Neural crest cell (in vitro differentiated cells): ENCODE data around the gene CLEC10A. TPM values are rescaled to one million over a fixed set of nuclear protein-coding genes. Genes with fewer than 3 reads are reported as not detected.
"Not testable (repeated sequence)": the region's sequence is repeated elsewhere in the genome, so short reads cannot be mapped to it uniquely, and the experiment has no call there.

Experiments used
- DNase-seq: peaks from one replicate; pipeline ENCODE4 v3.0.0; 2021; ENCODE audit warnings: low read depth, mixed read lengths, low spot score
- H3K27ac Mint-ChIP-seq: one replicate; pipeline ENCODE4 v1.8.0; 2021; ENCODE audit warnings: mild to moderate bottlenecking, mixed read lengths; ENCODE audit not compliant: unreplicated experiment
- H3K27me3 Mint-ChIP-seq: 2 replicates; pipeline ENCODE4 v1.8.0; 2021; ENCODE audit warnings: low read depth, mild to moderate bottlenecking, mixed read lengths
- H3K36me3 Mint-ChIP-seq: 2 replicates; pipeline ENCODE4 v1.8.0; 2021; ENCODE audit warnings: low read depth, mild to moderate bottlenecking, mixed read lengths
- H3K4me1 Mint-ChIP-seq: 2 replicates; pipeline ENCODE4 v1.8.0; 2021; ENCODE audit warnings: mixed read lengths
- H3K4me3 Mint-ChIP-seq: one replicate; pipeline ENCODE4 v1.8.0; 2021; ENCODE audit warnings: mild to moderate bottlenecking, mixed read lengths
- H3K9me3 Mint-ChIP-seq: 2 replicates; pipeline ENCODE4 v1.8.0; 2021; ENCODE audit warnings: mixed read lengths
- total RNA-seq: library from RNA; stranded (reverse); gene quantifications from 2 replicates; pipeline ENCODE4 v1.2.1, GENCODE V29; 2021
- TF ChIP-seq, protein P1 (sequence below): fragments of 200-600 bp; sonication (generic); conservative IDR thresholded peaks from 2 replicates; pipeline ENCODE4 v1.5.0; 2021; ENCODE audit warnings: antibody characterized with exemption, mild to moderate bottlenecking

CLEC10A gene
- total RNA-seq, 1 donor from 2014 or later: not detected

GRCh38 chr17:7123844-7124243 is 43.8 kb upstream of the CLEC10A start:
- H3K4me1 Mint-ChIP-seq: no peaks in the 10 kb centered on the region
- no peaks in the 10 kb centered on the region for H3K9me3 Mint-ChIP-seq
- peaks cover 10% of the 10 kb centered on the region for H3K27me3 Mint-ChIP-seq
- no peak overlapping the region for H3K27ac Mint-ChIP-seq
- DNase-seq: no peak
- TF ChIP-seq, protein P1, sequence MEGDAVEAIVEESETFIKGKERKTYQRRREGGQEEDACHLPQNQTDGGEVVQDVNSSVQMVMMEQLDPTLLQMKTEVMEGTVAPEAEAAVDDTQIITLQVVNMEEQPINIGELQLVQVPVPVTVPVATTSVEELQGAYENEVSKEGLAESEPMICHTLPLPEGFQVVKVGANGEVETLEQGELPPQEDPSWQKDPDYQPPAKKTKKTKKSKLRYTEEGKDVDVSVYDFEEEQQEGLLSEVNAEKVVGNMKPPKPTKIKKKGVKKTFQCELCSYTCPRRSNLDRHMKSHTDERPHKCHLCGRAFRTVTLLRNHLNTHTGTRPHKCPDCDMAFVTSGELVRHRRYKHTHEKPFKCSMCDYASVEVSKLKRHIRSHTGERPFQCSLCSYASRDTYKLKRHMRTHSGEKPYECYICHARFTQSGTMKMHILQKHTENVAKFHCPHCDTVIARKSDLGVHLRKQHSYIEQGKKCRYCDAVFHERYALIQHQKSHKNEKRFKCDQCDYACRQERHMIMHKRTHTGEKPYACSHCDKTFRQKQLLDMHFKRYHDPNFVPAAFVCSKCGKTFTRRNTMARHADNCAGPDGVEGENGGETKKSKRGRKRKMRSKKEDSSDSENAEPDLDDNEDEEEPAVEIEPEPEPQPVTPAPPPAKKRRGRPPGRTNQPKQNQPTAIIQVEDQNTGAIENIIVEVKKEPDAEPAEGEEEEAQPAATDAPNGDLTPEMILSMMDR: no peak
- H3K36me3 Mint-ChIP-seq: no peaks in the 10 kb centered on the region
- no peak overlapping the region for H3K4me3 Mint-ChIP-seq

DNA sequence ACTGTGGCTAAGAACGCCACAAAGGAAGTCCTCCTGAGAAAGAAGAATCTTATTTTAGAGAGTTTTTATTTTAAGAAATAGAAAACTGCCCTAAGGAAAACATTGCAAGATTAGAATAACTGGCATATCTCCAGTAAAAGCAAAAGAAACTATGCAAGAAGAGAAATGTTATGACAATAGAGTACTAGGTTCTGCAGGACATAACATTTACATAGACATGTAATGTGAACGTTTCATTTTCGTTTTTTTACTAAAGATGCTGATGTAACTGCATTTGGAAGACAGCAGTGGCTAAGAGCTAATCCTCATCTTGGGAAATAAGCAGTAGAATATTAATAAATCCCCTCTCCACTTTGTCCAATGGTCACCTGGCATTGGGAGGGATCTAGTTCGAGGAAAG is 42.3 kb upstream of the CLEC10A start:
- peaks cover 10% of the 10 kb centered on the region for H3K27me3 Mint-ChIP-seq
- no peak for DNase-seq
- no peak overlapping the region for H3K4me3 Mint-ChIP-seq
- TF ChIP-seq, protein P1: no peak
- H3K27ac Mint-ChIP-seq: no peak overlapping the region
- H3K4me1 Mint-ChIP-seq: no peaks in the 10 kb centered on the region
- H3K36me3 Mint-ChIP-seq: no peaks in the 10 kb centered on the region
- no peaks in the 10 kb centered on the region for H3K9me3 Mint-ChIP-seq

- DNase-seq, H3K4me1 Mint-ChIP-seq, H3K36me3 Mint-ChIP-seq, H3K9me3 Mint-ChIP-seq, H3K4me3 Mint-ChIP-seq, H3K27ac Mint-ChIP-seq, H3K27me3 Mint-ChIP-seq: not testable (repeated sequence)
These were observed 40.6 kb upstream of the CLEC10A start for GRCh38 chr17:7120635-7121034.

DNA sequence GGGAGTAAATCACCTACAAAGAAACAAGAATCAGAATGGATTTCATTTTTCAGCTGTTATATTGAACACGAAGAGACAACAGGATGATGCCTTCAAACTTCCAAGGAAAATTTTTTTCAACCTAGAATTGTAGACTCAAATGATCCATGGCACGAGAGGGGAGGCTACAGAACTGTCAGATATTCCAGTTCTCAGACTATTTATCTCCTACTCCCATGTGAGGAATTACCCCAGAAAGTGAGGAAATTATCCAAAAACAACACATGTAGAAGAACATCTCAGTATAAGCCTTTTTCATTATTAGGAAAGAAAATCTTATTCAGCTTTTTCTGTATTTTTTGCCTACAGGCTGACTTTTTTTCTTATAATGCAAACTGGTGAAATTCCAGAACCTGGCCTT is 40.1 kb upstream of the CLEC10A start:
- Mint-ChIP-seq H3K4me3 (no peak overlapping the region), H3K9me3 (no peaks in the 10 kb centered on the region), H3K4me1 (peaks cover 9% of the 10 kb centered on the region), H3K27ac (no peak overlapping the region), H3K36me3 (no peaks in the 10 kb centered on the region), H3K27me3 (peaks cover 10% of the 10 kb centered on the region)
- TF ChIP-seq, protein P1: no peak
- DNase-seq: no peak

- Mint-ChIP-seq H3K27me3 (peaks cover 10% of the 10 kb centered on the region), H3K27ac (no peak overlapping the region), H3K36me3 (no peaks in the 10 kb centered on the region), H3K4me1 (peaks cover 9% of the 10 kb centered on the region), H3K4me3 (no peak overlapping the region), H3K9me3 (no peaks in the 10 kb centered on the region)
- TF ChIP-seq, protein P1: no peak
- DNase-seq: no peak
These were observed 39.3 kb upstream of the CLEC10A start for GRCh38 chr17:7119314-7119713.

GRCh38 chr17:7114875-7115614 is 35.0 kb upstream of the CLEC10A start:
- no peaks in the 10 kb centered on the region for H3K36me3 Mint-ChIP-seq
- no peak overlapping the region for H3K27ac Mint-ChIP-seq
- TF ChIP-seq, protein P1: no peak
- no peak overlapping the region for H3K4me3 Mint-ChIP-seq
- DNase-seq: no peak
- H3K27me3 Mint-ChIP-seq: peaks cover 5% of the 10 kb centered on the region
- H3K9me3 Mint-ChIP-seq: no peaks in the 10 kb centered on the region
- peaks cover 9% of the 10 kb centered on the region for H3K4me1 Mint-ChIP-seq
